ENCODE results near the gene MYLK.

The MYLK gene

DNA sequence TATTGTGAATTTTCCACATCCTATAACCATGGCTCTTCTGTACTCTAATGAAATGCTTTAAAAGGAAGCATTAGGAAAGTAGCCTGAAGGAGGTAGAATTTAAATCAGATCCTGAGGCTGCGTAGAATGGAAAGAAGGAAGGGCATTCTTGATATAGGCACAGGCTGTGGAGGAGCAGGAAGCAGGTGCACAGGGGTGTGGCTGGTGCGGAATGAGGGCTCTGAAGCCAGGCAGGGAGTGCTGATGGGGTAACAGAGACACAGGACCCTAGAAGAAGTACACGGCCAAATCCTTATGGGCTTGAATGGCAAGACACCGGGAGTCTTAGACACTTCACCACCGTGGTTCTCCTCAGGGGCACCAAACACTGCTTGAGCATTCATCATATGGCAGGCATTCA lies 97.0 kb downstream of the MYLK start:
- TF ChIP-seq, protein P1, sequence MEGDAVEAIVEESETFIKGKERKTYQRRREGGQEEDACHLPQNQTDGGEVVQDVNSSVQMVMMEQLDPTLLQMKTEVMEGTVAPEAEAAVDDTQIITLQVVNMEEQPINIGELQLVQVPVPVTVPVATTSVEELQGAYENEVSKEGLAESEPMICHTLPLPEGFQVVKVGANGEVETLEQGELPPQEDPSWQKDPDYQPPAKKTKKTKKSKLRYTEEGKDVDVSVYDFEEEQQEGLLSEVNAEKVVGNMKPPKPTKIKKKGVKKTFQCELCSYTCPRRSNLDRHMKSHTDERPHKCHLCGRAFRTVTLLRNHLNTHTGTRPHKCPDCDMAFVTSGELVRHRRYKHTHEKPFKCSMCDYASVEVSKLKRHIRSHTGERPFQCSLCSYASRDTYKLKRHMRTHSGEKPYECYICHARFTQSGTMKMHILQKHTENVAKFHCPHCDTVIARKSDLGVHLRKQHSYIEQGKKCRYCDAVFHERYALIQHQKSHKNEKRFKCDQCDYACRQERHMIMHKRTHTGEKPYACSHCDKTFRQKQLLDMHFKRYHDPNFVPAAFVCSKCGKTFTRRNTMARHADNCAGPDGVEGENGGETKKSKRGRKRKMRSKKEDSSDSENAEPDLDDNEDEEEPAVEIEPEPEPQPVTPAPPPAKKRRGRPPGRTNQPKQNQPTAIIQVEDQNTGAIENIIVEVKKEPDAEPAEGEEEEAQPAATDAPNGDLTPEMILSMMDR (IDR thresholded peaks at IDR 0.05; ENCODE audit: poor library complexity, severe bottlenecking): no peak
- Histone ChIP-seq H3K4me3 (ENCODE audit: severe bottlenecking) (no peak overlapping the region), H3K36me3 (ENCODE audit: low read depth) (no peaks in the 10 kb centered on the region), H3K27me3 (ENCODE audit: insufficient read depth, poor library complexity, severe bottlenecking) (no peaks in the 10 kb centered on the region), H3K9me3 (ENCODE audit: severe bottlenecking) (no peaks in the 10 kb centered on the region), H3K4me1 (ENCODE audit: insufficient read depth, poor library complexity, severe bottlenecking) (peaks cover 9% of the 10 kb centered on the region), H3K27ac (ENCODE audit: poor library complexity, severe bottlenecking) (no peak overlapping the region)
- ATAC-seq (ENCODE audit: low read depth) (no peak), DNase-seq (ENCODE audit: low spot score) (no peak)

DNA sequence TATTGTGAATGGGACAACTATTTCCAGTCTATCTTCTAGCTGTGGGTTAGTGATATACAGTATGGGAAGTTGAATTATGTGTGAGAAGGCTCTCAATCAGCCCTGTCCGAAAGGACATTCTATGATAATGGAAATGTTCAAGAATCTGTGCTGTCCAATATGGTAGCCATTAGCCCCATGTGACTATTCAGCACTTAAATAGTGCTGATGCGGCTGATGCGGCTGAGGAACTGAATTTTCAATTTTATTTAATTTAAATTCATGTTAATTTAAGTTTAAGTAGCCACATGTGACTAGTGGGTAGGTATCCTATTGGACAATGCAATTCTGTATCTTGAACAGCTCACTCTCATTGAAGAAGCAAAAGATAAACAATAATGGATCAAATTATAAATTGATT lies 98.5 kb downstream of the MYLK start:
- TF ChIP-seq, protein P1 (IDR thresholded peaks at IDR 0.05; ENCODE audit: poor library complexity, severe bottlenecking): no peak
- H3K9me3 ChIP-seq (ENCODE audit: severe bottlenecking): no peaks in the 10 kb centered on the region
- no peak for ATAC-seq (ENCODE audit: low read depth)
- H3K27me3 ChIP-seq (ENCODE audit: insufficient read depth, poor library complexity, severe bottlenecking): no peaks in the 10 kb centered on the region
- no peak overlapping the region for H3K27ac ChIP-seq (ENCODE audit: poor library complexity, severe bottlenecking)
- H3K36me3 ChIP-seq (ENCODE audit: low read depth): no peaks in the 10 kb centered on the region
- no peaks in the 10 kb centered on the region for H3K4me1 ChIP-seq (ENCODE audit: insufficient read depth, poor library complexity, severe bottlenecking)
- no peak for DNase-seq (ENCODE audit: low spot score)
- H3K4me3 ChIP-seq (ENCODE audit: severe bottlenecking): no peak overlapping the region

DNA sequence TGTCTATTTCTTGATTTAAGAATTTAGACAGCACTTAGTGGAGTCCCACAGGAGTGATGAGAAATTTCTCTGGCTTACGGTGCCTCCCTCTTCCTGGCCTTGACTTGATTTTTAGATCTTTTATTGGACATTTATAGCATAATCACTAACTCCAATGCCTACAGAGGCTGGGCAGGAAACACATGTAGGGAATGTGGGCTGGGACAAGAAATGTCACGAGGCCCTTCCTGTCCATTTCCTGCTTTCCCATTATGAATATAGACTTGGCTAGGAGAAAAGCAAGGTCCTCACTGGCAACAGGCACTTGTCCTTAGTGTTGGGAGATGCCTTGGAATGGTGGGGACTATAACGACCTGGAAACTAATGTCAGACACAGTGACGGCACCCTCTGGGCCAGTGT lies 100.3 kb downstream of the MYLK start:
- no peak for ATAC-seq (ENCODE audit: low read depth)
- Histone ChIP-seq H3K9me3 (ENCODE audit: severe bottlenecking) (no peaks in the 10 kb centered on the region), H3K4me3 (ENCODE audit: severe bottlenecking) (no peak overlapping the region), H3K4me1 (ENCODE audit: insufficient read depth, poor library complexity, severe bottlenecking) (no peaks in the 10 kb centered on the region), H3K27me3 (ENCODE audit: insufficient read depth, poor library complexity, severe bottlenecking) (no peaks in the 10 kb centered on the region), H3K27ac (ENCODE audit: poor library complexity, severe bottlenecking) (no peak overlapping the region), H3K36me3 (ENCODE audit: low read depth) (no peaks in the 10 kb centered on the region)
- no peak for DNase-seq (ENCODE audit: low spot score)
- TF ChIP-seq, protein P1 (IDR thresholded peaks at IDR 0.05; ENCODE audit: poor library complexity, severe bottlenecking): no peak

DNA sequence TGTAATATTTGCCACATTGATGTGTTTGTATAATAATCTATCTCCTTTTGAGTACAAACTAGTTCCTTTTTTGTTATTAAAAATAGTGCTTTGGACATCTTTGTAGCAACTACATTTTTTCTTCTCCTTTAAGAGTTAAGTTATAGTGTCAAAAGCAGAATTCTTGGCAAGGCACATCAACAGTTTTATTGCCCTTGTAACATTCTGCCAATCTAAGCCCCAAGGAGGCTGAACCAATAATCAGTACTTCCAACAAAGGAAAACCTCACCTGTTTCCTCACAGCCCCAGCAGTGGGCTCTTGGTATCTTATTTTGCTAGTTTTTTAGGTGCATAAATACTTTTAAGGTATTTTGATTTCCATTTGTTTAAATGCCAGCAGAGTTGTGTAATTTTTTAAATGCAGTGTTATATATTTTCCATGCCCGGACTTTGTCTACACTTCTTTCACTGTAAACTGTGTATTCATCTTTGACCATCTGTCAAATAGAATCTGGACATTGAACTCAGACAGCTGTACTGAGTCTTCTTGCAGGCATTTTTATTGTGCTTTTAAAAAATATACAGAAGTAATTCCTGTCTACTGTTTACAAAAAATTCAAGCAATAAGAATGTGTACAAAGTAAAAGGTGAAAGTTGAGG lies 101.0 kb downstream of the MYLK start:
- TF ChIP-seq, protein P1 (IDR thresholded peaks at IDR 0.05; ENCODE audit: poor library complexity, severe bottlenecking): no peak
- H3K4me1 ChIP-seq (ENCODE audit: insufficient read depth, poor library complexity, severe bottlenecking): no peaks in the 10 kb centered on the region
- DNase-seq (ENCODE audit: low spot score): no peak

DNA sequence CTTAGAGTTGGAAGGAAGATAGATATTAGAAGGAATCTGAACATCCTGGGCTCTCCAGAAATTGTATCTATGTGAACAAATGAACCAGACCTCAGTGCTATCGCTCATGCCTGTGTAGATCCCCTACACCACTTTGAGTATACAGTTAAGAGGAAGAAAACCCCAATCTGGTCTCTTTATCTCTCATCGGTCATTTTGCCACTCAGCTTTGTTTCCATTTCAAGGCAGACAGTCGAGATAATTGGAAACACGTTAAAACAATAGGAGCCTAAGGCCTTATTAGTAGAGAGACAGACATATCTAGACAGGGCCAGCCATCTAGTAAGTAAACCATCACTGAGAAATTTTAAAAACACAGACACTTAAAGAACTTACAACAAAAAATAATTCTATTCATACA lies 101.6 kb downstream of the MYLK start:
- DNase-seq (ENCODE audit: low spot score) (no peak), ATAC-seq (ENCODE audit: low read depth) (no peak)
- no peak overlapping the region for H3K27ac ChIP-seq (ENCODE audit: poor library complexity, severe bottlenecking)
- no peaks in the 10 kb centered on the region for H3K4me1 ChIP-seq (ENCODE audit: insufficient read depth, poor library complexity, severe bottlenecking)
- no peaks in the 10 kb centered on the region for H3K9me3 ChIP-seq (ENCODE audit: severe bottlenecking)
- no peaks in the 10 kb centered on the region for H3K36me3 ChIP-seq (ENCODE audit: low read depth)
- TF ChIP-seq, protein P1 (IDR thresholded peaks at IDR 0.05; ENCODE audit: poor library complexity, severe bottlenecking): no peak
- no peaks in the 10 kb centered on the region for H3K27me3 ChIP-seq (ENCODE audit: insufficient read depth, poor library complexity, severe bottlenecking)
- H3K4me3 ChIP-seq (ENCODE audit: severe bottlenecking): no peak overlapping the region

More for the DNA sequence above, 101.0 kb downstream of the MYLK start:
- no peak for ATAC-seq (ENCODE audit: low read depth)
- no peaks in the 10 kb centered on the region for H3K27me3 ChIP-seq (ENCODE audit: insufficient read depth, poor library complexity, severe bottlenecking)
- no peaks in the 10 kb centered on the region for H3K9me3 ChIP-seq (ENCODE audit: severe bottlenecking)
- no peaks in the 10 kb centered on the region for H3K36me3 ChIP-seq (ENCODE audit: low read depth)
- H3K4me3 ChIP-seq (ENCODE audit: severe bottlenecking): no peak overlapping the region
- no peak overlapping the region for H3K27ac ChIP-seq (ENCODE audit: poor library complexity, severe bottlenecking)

Data from RWPE2 (cell line).